ENCODE results near the gene CDKAL1.

The CDKAL1 gene

GRCh38 chr6:20778912-20779311 is 244.7 kb downstream of the CDKAL1 start:
- no peak overlapping the region for H3K4me2 ChIP-seq (ENCODE audit: insufficient read depth, low read length)
- H4K20me1 ChIP-seq (ENCODE audit: insufficient read depth, low read length): no peaks in the 10 kb centered on the region
- H3K4me1 ChIP-seq (ENCODE audit: insufficient read depth, low read length): peaks cover 6% of the 10 kb centered on the region; the same call in 1 of the 2 replicates
- H3K9me3 ChIP-seq (ENCODE audit: insufficient read depth, low read length, severe bottlenecking): no peaks in the 10 kb centered on the region
- no peaks in the 10 kb centered on the region for H3K79me2 ChIP-seq (ENCODE audit: insufficient read depth, low read length)
- DNase-seq: no peak
- H3K27me3 ChIP-seq (ENCODE audit: insufficient read depth, low read length, poor library complexity): no peaks in the 10 kb centered on the region
- H3K36me3 ChIP-seq (ENCODE audit: insufficient read depth, low read length): peaks cover 20% of the 10 kb centered on the region
- H3K9ac ChIP-seq (ENCODE audit: low read depth, low read length): no peak overlapping the region
- no peak overlapping the region for H3K4me3 ChIP-seq (ENCODE audit: low read depth in 1 of 2, low read length in 2 of 2)
- no peak overlapping the region for H2AFZ ChIP-seq (ENCODE audit: low read depth, low read length)
- no peak overlapping the region for H3K27ac ChIP-seq (ENCODE audit: low read length)
- no peak for ATAC-seq (ENCODE audit: insufficient read depth, low read depth)
- TF ChIP-seq, protein P1, sequence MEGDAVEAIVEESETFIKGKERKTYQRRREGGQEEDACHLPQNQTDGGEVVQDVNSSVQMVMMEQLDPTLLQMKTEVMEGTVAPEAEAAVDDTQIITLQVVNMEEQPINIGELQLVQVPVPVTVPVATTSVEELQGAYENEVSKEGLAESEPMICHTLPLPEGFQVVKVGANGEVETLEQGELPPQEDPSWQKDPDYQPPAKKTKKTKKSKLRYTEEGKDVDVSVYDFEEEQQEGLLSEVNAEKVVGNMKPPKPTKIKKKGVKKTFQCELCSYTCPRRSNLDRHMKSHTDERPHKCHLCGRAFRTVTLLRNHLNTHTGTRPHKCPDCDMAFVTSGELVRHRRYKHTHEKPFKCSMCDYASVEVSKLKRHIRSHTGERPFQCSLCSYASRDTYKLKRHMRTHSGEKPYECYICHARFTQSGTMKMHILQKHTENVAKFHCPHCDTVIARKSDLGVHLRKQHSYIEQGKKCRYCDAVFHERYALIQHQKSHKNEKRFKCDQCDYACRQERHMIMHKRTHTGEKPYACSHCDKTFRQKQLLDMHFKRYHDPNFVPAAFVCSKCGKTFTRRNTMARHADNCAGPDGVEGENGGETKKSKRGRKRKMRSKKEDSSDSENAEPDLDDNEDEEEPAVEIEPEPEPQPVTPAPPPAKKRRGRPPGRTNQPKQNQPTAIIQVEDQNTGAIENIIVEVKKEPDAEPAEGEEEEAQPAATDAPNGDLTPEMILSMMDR (IDR thresholded peaks at IDR 0.05; ENCODE audit: borderline replicate concordance, extremely low read depth, low read length, poor library complexity, severe bottlenecking): no peak
- no peak for TF ChIP-seq EZH2 (IDR thresholded peaks at IDR 0.05; ENCODE audit: borderline replicate concordance, low read depth, low read length, severe bottlenecking)

- no peak for TF ChIP-seq EZH2 (IDR thresholded peaks at IDR 0.05; ENCODE audit: borderline replicate concordance, low read depth, low read length, severe bottlenecking)
- TF ChIP-seq, protein P1 (IDR thresholded peaks at IDR 0.05; ENCODE audit: borderline replicate concordance, extremely low read depth, low read length, poor library complexity, severe bottlenecking): no peak
- Histone ChIP-seq H3K4me1 (ENCODE audit: insufficient read depth, low read length) (no peaks in the 10 kb centered on the region), H3K9ac (ENCODE audit: low read depth, low read length) (no peak overlapping the region), H3K27ac (ENCODE audit: low read length) (no peak overlapping the region), H3K79me2 (ENCODE audit: insufficient read depth, low read length) (no peaks in the 10 kb centered on the region), H3K4me2 (ENCODE audit: insufficient read depth, low read length) (no peak overlapping the region), H3K9me3 (ENCODE audit: insufficient read depth, low read length, severe bottlenecking) (no peaks in the 10 kb centered on the region), H3K27me3 (ENCODE audit: insufficient read depth, low read length, poor library complexity) (no peaks in the 10 kb centered on the region), H3K4me3 (ENCODE audit: low read depth in 1 of 2, low read length in 2 of 2) (no peak overlapping the region), H3K36me3 (ENCODE audit: insufficient read depth, low read length) (no peaks in the 10 kb centered on the region), H4K20me1 (ENCODE audit: insufficient read depth, low read length) (no peaks in the 10 kb centered on the region), H2AFZ (ENCODE audit: low read depth, low read length) (no peak overlapping the region)
- no peak for ATAC-seq (ENCODE audit: insufficient read depth, low read depth)
- no peak for DNase-seq
Measured at GRCh38 chr6:20789162-20789561, 254.9 kb downstream of the CDKAL1 start.

- no peak overlapping the region for H3K4me2 ChIP-seq (ENCODE audit: insufficient read depth, low read length)
- no peaks in the 10 kb centered on the region for H3K27me3 ChIP-seq (ENCODE audit: insufficient read depth, low read length, poor library complexity)
- no peaks in the 10 kb centered on the region for H3K36me3 ChIP-seq (ENCODE audit: insufficient read depth, low read length)
- H3K9me3 ChIP-seq (ENCODE audit: insufficient read depth, low read length, severe bottlenecking): no peaks in the 10 kb centered on the region
- H4K20me1 ChIP-seq (ENCODE audit: insufficient read depth, low read length): no peaks in the 10 kb centered on the region
- no peak overlapping the region for H2AFZ ChIP-seq (ENCODE audit: low read depth, low read length)
- DNase-seq: no peak
- TF ChIP-seq, protein P1 (IDR thresholded peaks at IDR 0.05; ENCODE audit: borderline replicate concordance, extremely low read depth, low read length, poor library complexity, severe bottlenecking): no peak
- no peak for TF ChIP-seq EZH2 (IDR thresholded peaks at IDR 0.05; ENCODE audit: borderline replicate concordance, low read depth, low read length, severe bottlenecking)
- H3K4me1 ChIP-seq (ENCODE audit: insufficient read depth, low read length): no peaks in the 10 kb centered on the region
- no peak overlapping the region for H3K4me3 ChIP-seq (ENCODE audit: low read depth in 1 of 2, low read length in 2 of 2)
- ATAC-seq (ENCODE audit: insufficient read depth, low read depth): no peak
- H3K79me2 ChIP-seq (ENCODE audit: insufficient read depth, low read length): no peaks in the 10 kb centered on the region
- H3K9ac ChIP-seq (ENCODE audit: low read depth, low read length): no peak overlapping the region
- no peak overlapping the region for H3K27ac ChIP-seq (ENCODE audit: low read length)
Measured at GRCh38 chr6:20790032-20790791, 256.0 kb downstream of the CDKAL1 start.

All from DND-41 (cell line).